ENCODE measurements around the gene PEX11G.

DNA sequence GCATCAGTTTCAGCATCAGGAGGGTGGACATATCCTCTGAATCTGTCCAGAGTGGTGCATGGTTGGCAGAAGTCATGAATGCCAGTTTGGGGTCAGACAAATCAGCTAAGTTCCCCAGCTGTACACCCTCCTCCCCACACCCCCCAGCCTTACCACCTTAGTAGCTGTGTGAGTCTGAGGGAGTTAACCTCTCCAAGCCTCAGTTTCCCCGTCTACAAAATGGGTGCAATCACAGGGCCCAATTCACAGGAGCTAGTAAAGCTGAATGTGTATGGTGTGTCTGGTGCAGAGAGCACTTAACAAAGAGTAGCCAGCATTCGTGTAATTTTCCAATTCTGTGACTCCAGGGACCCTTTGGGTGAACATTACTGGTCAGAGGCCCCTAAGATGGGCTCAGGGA lies 13.7 kb upstream of the PEX11G start:
- TF ChIP-seq MXI1 (conservative IDR thresholded peaks at IDR 0.05; ENCODE audit: poor library complexity, severe bottlenecking): no peak
- no peak for TF ChIP-seq CTCF (IDR thresholded peaks at IDR 0.05; ENCODE audit: poor library complexity, severe bottlenecking)
- TF ChIP-seq, protein P1, sequence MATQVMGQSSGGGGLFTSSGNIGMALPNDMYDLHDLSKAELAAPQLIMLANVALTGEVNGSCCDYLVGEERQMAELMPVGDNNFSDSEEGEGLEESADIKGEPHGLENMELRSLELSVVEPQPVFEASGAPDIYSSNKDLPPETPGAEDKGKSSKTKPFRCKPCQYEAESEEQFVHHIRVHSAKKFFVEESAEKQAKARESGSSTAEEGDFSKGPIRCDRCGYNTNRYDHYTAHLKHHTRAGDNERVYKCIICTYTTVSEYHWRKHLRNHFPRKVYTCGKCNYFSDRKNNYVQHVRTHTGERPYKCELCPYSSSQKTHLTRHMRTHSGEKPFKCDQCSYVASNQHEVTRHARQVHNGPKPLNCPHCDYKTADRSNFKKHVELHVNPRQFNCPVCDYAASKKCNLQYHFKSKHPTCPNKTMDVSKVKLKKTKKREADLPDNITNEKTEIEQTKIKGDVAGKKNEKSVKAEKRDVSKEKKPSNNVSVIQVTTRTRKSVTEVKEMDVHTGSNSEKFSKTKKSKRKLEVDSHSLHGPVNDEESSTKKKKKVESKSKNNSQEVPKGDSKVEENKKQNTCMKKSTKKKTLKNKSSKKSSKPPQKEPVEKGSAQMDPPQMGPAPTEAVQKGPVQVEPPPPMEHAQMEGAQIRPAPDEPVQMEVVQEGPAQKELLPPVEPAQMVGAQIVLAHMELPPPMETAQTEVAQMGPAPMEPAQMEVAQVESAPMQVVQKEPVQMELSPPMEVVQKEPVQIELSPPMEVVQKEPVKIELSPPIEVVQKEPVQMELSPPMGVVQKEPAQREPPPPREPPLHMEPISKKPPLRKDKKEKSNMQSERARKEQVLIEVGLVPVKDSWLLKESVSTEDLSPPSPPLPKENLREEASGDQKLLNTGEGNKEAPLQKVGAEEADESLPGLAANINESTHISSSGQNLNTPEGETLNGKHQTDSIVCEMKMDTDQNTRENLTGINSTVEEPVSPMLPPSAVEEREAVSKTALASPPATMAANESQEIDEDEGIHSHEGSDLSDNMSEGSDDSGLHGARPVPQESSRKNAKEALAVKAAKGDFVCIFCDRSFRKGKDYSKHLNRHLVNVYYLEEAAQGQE (IDR thresholded peaks at IDR 0.05; ENCODE audit: borderline replicate concordance): no peak
- TF ChIP-seq POLR2AphosphoS5 (IDR thresholded peaks at IDR 0.05): no peak
- TF ChIP-seq EZH2 (IDR thresholded peaks at IDR 0.05; ENCODE audit: borderline replicate concordance, insufficient read depth, low read length, poor library complexity, severe bottlenecking): no peak
